Kidney glomerular epithelial cell (primary cell): Measurements from ENCODE around the gene HCRT.
A peak's percentile ranks its signal among the peaks of the same experiment; 100 is the strongest.
"Not testable (repeated sequence)": the region's sequence is repeated elsewhere in the genome, so short reads cannot be mapped to it uniquely, and the experiment has no call there.

Experiments
- DNase-seq: peaks from one replicate; lab custom pipeline; 2025; lab: John Stamatoyannopoulos, UW

Gene HCRT

GRCh38 chr17:42197564-42198156 lies 12.4 kb upstream of the HCRT start:
- DNase-seq: no peak

DNA sequence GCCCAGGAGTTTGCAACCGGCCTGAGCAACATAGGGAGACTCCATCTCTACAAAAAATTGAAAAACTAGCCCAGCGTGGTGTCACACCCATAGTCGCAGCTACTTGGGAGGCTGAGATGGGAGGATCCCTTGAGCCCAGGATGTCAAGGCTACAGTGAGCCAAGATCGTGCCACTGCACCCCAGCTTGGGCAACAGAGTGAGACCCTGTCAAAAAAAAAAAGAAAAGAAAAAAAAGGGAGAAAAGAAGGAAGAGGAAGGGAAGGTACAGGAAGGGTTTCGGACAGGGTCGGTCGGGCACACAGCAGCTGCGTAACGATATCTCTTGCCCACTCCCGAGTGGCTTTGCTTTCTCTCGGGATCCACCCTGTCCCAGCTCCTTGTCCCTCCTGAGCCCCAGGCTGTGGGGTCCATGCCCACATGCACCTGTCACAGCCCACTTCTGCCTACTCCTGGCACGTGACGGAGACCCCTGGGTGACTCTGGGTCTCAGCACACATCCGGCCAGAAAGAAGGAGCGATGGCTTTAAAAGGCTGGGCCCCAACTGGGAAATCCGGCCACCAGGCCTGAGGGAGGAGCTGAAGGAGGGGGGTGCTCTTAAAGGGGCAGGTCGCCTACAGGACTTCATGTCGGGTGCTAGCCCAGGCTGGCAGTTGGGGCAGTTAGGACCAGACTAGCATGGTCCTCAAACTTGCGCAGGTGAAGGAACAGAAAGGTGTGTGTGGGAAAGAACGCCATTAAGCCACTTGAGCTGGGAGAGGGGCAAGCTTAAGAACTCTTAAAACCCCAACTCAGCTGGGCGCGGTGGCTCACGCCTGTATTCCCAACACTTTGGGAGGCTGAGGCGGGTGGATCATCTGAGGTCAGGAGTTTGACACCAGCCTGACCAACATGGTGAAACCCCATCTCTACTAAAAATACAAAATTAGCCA lies 9.0 kb upstream of the HCRT start, which contains the start of gene GHDC:
GHDC (minus strand) TSS at position 526 of the 931 bp plus-strand sequence. CDS start 913 bp downstream, outside the sequence.
- DNase-seq: peak; percentile 87

- DNase-seq: no peak
Measured at GRCh38 chr17:42193216-42193968, 8.1 kb upstream of the HCRT start.

DNA sequence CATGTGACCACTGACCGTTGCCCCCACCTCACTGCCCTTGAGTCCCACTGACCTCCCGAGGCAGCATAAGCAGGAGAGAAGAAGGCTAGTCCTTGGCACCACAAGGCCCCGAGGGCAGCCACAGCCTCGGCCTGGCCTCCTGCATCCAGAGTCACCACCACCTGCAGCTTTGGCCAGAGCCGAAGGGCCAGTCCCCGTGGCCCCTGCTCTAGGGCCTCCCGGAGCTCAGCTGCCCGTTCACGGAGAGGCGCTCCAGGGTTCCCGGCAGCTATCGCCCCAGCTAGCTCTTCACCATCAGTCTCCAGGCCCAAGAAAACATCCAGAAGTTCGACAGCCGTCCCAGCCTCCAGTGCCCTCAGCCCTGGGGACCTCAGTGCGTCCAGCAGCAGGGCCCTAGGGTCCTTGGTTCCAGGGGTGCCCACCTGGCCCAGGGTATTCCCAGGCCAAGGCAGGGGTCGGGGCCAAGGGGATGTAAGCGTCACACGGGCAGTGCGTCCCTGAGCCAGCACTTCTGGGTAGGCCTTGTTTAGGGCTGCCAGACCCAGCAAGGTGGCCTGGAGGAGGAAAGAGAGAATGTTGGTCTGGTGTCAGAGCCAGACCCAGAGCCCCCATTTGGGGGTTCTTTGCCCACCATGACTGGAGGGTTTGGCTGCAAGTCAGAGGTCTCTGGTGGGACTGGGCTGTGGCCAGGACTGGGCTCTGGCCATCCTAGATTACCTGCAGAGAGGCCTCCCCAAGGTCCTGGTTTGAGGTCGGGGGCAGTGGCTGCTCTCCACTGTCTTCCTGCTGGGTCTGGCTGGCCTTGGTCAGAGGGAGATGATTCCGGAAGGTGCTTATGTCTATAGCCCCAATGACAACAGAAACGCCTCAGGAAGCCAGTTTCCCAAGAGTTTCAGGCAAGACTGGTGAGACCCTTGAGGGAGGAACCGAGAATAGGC lies 7.2 kb upstream of the HCRT start:
- DNase-seq: no peak

DNA sequence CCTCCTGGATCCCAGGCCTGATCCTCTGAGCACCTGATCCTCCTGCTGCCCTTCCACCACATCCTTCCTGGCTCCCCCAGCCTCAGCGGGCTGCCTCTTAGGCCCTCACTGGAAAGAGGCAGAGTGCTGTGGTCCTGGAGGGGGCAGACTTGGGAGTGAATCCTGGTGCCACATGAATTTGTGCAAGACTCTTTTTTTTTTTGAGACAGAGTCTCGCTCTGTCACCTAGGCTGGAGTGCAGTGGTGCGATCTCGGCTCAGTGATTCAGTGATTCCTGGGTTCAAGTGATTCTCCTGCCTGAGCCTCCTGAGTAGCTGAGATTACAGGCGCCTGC lies 6.0 kb upstream of the HCRT start:
- no peak for DNase-seq

- no peak for DNase-seq
Measured at GRCh38 chr17:42190491-42191274, 5.4 kb upstream of the HCRT start.

- no peak for DNase-seq
Measured at GRCh38 chr17:42189651-42189965, 4.4 kb upstream of the HCRT start.

- no peak for DNase-seq
Measured at GRCh38 chr17:42188749-42189650, 3.7 kb upstream of the HCRT start.

GRCh38 chr17:42187833-42188232 lies 2.6 kb upstream of the HCRT start:
- DNase-seq: no peak

DNA sequence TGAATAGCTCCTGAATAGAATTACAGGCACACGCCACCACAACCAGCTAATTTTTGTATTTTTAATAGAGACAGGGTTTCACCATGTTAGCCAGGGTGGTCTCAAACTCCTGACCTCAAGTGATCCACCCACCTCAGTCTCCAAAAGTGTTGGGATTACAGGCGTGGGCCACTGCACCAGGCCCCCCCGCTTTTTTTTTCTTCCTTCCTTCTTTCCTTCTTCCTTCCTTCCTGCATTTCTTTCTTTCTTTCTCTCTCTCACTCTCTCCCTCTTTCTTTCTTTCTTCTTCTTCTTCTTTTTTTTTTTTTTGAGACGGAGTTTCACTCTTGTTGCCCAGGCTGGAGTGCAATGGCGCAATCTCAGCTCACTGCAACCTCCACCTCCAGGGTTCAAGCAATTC lies 939 bp upstream of the HCRT start:
- not testable (repeated sequence) for DNase-seq

DNA sequence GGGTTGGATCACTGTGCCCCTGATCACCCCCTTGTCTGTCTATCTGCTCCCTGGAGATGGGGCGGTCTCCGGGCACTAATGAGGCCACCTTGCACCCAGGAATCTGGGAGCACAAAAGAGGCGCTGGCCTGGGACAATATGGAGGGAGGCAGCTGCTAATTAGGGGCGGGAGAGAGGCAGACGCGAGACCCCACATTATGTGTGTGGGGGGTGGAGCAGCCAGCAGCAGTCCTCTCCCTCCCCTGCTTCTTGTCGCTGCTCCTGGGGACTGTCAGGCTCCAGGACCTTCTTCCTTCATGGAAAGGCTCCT lies 324 bp upstream of the HCRT start:
- no peak for DNase-seq

- peak; percentile 33 for DNase-seq
Measured at GRCh38 chr17:42183741-42184711, 1.2 kb downstream of the HCRT start.

DNA sequence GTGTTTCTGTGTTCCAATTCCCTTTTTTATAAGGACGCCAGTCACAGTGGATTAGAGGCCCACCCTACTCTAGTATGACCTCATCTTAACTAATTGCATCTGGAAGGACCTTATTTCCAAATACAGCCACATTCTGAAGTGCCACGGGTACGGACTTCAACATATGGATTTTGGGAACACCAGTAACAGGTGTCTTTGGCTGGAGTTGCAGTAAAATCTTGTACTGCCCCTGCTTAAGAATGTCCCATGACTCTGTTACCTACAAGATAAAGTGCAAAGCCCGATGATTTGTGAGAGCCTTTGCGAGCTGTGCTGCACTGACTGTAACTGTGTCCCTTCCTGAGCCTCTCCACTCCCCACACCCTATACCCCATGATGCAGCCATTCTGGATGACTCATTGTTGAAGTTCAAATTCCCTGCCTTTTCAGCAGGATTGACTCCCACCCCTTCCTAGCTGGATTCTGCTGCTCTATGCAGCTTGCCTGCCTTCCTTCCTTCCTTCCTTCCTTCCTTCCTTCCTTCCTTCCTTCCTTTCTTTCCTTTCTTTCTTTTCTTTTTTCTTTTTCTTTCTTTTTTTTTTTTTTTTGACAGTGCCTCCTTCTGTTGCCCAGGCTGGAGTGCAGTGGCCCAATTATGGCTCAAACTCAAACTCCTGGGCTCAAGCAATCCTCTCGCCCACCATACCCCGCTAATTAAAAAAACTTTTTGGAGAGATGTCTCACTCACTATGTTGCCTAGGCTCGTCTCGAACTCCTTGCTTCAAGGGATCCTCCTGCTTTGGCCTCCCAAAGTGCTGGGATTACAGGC lies 2.1 kb downstream of the HCRT start:
- DNase-seq: peak; percentile 5

DNA sequence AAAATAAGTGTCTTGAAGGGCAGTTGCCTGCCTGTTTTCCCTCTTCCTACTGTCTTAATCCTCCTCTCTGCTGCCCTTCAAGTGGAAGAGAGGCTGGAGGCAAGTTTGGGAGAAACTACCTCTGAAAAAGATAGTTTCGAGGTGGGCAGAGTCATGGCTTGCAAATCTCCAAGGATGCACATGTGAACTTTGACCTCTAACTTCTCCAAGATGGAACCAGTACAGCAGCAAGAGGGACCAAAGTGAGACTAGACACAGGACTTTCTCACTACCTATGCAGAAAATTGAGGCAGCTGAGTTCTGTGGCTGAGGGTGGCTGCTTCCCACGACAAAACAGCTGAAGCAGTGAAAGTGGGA lies 3.4 kb downstream of the HCRT start:
- DNase-seq: no peak

- peak; percentile 39 for DNase-seq
Measured at GRCh38 chr17:42180922-42181850, 4.1 kb downstream of the HCRT start, which contains the start of gene KCNH4. KCNH4 (minus strand) TSS chr17:42181142; CDS start chr17:42180945, 197 bp downstream.

DNA sequence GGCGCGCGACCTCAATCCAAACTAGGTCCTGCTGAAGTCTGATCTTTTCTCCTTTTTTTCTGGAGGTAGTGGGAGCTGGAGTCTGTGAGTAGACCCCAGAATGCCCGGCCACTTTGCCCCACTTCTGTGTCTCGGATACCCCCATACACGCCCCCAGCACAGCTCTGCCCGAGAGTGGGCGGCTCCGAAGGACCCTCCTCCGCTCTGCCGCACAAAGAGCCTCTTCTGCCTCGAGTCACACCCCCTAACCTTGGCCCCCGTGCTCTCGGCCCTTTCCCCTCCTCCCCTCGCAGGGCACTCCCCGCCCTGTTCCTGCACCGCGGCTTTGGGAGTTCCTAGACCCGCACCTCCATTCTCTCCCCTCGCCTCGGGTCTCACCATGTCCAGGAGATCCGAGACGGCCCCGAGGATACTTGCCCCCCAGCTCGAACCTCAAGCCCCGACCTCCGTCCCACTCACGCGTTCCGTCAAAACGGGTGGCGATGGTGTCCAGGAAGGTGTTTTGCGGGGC lies 4.8 kb downstream of the HCRT start:
- no peak for DNase-seq
